Fibroblast of peridontal ligament (primary cell): ENCODE measurements around the gene RAB27A.
"Not testable (repeated sequence)": the region's sequence is repeated elsewhere in the genome, so short reads cannot be mapped to it uniquely, and the experiment has no call there.

Experiments used
- DNase-seq: peaks from one replicate; pipeline ENCODE4 v3.0.0-alpha.2; 2010; ENCODE audit errors: extremely low read depth

RAB27A gene

DNA sequence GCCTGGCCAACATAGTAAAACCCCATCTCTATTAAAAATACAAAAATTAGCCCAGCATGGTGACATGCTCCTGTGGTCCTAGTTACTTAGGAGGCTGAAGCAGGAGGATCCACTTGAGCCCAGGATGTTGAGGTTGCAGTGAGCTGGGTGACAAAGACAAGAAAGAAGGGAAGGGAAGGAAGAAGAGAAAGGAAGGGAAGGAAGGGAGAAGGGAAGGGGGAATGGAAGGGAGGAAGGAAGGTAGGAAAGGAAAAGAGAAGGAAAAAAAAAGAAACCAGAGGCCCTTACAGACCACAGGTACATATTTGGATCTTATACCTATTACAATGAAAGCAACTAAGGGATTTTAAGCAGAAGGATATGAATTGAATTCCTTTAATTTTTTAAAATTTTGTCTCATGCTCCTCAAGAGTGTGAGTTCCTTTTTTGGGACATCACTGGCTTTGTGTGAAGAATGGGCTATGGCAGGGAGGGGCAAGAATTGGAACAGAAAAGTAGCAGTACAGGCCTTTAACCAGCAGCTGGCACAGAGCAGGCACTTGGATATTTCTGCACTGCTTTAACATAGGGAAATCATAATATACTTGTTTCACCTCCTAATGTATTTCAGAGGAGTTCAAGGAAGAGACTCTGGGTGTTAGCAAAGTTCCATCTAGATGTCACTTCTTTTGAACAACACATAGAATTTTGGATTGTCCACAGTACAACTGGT, 7.9 kb downstream of the RAB27A start:
- peak; percentile 30 for DNase-seq

DNA sequence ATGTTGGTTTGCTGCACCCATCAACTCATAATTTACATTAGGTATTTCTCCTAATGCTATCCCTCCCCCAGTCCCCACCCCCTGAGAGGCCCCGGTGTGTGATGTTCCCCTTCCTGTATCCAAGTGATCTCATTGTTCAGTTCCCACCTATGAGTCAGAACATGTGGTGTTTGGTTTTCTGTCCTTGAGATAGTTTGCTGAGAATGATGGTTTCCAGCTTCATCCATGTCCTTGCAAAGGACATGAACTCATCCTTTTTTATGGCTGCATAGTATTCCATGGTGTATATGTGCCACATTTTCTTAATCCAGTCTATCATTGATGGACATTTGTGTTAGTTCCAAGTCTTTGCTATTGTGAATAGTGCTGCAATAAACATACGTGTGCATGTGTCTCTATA, 9.0 kb downstream of the RAB27A start:
- DNase-seq = not testable (repeated sequence)

- peak; percentile 85 for DNase-seq
These were observed 9.8 kb downstream of the RAB27A start for GRCh38 chr15:55279746-55280351.

DNA sequence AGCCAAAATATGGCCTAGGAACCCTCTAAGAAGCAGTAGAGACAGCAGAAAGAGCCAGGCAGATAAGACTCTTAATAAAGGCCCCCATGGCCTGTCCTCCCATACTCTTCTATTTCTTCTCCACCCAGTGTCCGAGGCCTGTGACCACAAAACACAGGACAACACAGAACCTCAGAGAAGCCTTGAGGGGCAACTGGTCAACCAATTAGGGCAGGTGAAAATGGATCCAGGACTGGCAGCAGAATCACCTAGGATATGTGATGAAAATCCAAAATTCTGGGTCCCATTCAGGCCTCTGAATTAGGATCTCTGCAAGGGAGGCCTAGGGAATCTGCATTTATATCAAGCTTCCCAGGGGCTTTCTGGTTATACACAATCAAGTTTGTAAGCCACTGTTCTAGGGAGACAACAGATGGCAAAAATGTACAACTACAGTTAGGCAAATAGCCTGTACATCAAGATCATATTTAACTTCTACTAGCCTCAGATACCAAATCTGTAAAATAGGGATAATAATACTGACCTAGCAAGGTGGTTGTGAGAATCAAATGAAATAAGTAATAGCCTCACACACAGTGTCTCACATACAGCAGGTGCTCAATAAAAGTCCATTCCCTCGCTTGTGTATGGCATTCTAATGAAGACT, 10.4 kb downstream of the RAB27A start:
- DNase-seq = no peak

- no peak for DNase-seq
These were observed 11.9 kb downstream of the RAB27A start for GRCh38 chr15:55277715-55278114.

DNA sequence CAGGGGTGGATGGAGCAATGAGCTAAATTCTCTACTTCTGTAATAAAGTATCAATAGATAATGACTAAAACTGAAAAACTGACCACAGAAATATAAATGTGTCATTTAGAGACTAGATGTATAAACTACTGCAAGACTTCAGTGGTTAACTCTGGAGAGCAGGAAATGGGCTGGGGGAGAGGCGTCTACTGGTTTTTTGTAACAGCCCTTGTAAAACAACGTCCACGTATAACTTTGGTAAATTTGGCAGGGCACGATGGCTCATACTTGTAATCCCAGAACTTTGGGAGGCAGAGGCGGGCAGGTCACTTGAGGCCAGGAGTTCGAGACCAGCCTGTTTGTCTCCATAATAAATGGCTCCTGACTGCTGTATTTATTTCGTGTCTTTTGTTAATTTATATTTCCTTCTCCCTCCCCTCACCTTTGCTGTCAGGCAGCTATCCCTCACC, 12.5 kb downstream of the RAB27A start:
- peak; percentile 25 for DNase-seq

GRCh38 chr15:55276324-55276723, 13.3 kb downstream of the RAB27A start:
- no peak for DNase-seq

- DNase-seq = peak; percentile 48
These were observed 19.3 kb downstream of the RAB27A start for GRCh38 chr15:55270291-55270690.

GRCh38 chr15:55268176-55268695, 21.4 kb downstream of the RAB27A start:
- no peak for DNase-seq

GRCh38 chr15:55267401-55268175, 22.0 kb downstream of the RAB27A start:
- peak; percentile 26 for DNase-seq

GRCh38 chr15:55266547-55266946, 23.1 kb downstream of the RAB27A start:
- no peak for DNase-seq

GRCh38 chr15:55260562-55261131, 29.0 kb downstream of the RAB27A start:
- no peak for DNase-seq

DNA sequence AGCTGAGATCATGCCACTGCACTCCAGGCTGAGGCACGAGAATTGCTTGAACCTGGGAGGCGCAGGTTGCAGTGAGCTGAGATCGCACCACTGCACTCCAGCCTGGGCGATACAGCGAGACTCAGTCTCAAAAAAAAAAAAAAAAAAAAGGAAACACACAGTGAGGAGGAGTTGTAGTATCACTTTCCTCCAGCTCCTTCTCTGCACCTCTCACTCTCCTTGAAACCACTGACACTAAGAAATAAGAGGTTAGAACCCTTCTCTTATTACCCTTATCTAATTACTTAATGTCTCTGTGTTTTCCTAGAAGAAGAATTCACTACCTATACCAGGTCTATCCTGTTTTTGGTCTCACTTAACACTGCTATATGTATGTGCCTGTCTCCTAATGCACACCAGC, 31.7 kb downstream of the RAB27A start:
- DNase-seq = no peak

- no peak for DNase-seq
These were observed 32.5 kb downstream of the RAB27A start for GRCh38 chr15:55257012-55257670.

DNA sequence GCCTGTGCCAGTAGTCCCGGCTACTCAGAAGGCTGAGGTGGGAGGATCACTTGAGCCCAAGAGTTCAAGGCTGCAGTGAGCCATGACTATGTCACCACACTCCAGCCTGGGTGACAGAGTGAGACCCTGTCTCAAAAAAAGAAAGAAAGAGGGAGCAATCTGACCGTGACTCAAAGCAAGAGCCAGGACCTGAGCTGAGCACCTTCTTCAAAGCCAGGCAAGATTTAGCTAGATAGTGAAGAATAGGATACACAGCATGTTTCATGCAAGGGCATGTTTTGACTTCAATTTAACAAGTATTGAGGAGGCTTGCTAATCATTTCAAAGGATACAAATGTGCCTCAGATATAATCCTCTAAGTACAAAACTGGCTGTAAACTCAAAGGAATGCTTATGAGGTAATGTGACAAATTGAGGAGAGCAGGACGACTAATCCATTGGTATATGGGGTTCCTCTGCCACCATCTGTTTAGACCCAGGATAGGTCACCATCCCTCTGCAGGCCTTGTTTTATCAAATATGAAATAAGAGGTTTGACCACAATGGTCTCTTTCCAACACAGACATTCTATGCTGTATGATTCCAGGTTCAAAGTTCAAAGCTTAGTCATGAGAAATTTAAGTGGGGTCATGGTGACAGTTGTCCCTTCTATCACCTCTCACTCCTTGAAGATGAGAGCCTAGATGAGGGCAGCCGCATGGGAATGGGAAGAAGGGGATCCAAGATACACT, 33.2 kb downstream of the RAB27A start:
- DNase-seq = no peak

DNA sequence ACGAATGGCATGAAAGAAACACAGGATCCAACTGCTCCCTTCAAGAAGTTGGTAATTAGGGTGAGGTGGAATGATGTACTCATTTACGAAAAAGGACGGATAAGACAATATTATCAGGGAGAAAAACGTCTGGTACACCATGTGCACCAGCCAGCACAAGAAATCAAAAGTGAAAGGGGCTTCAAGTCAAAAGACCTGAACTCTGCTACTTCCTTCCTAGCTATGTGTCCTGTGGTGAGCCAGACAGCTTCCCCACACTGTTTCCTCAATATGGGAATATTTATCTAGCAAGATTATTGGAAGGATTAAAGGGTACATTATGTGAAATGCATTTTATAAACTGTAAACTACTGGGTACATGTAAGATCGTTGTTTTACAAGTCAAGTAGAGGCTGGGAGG, 33.9 kb downstream of the RAB27A start:
- no peak for DNase-seq

DNA sequence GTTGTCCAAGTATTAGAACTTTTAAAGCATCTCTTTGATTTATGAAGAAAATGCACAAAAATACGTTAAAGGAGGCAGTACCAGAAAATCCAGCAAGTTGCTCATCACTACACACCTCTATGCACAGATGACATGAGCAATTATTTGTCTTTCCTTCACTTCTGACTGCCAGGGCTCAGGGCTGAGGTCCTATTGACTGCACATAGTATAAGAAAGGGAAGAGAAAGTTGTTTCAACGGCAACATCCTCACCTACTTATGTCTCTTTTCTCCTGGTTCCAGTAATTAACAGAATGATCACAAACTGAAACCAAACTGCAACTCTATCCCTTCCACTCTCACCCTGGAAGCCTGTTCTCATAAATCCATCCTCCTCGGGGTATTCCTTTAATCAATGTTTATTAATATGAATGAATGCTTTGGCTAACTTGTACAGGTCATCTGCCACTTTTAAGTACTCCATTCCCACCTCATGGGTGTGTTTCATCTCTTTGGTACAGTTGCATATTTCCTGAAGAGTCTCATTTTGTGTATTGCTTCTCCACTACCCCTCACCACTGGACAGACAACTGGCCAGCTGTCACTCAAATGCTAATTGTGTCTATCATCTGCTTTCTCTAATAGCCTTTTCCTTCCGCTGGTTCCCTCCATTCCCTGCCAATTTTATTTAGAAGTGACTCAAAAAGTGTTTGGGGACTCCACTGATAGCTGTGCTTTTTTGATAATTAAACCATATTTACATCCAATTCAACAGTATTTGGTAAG, 34.5 kb downstream of the RAB27A start:
- no peak for DNase-seq

DNA sequence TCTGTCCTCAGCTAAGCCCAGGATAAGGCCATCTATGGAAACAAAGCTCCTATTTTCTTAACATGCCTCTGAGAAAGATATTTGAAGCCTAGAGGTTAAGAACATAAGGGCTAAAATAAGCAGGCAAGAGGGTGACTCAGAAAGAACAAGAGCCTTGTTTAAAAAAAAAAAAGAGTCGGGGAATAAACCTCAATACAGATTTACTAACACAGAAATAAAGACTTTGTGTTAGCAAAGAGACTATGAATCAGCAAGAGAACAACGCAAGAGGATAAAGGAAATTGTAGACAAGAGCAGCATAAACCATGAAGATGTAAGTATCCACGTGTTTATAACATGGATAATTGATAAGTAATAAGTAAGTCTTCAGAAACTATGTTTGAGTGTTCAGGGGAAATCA, 36.0 kb downstream of the RAB27A start:
- DNase-seq = peak; percentile 88

- DNase-seq = not testable (repeated sequence)
These were observed 37.4 kb downstream of the RAB27A start for GRCh38 chr15:55252201-55252600.

- no peak for DNase-seq
These were observed 38.7 kb downstream of the RAB27A start for GRCh38 chr15:55250941-55251340.
